ENCODE measurements around the gene MKRN2OS.

GRCh38 chr3:12507591-12508281, 37.6 kb downstream of the MKRN2OS start:
- TF ChIP-seq CTCF (IDR thresholded peaks at IDR 0.05) (no peak), POLR2A (IDR thresholded peaks at IDR 0.05) (no peak)

All from body of pancreas (tissue), 4 donors.